H1 (cell line): ENCODE data around the gene CCDC154. TPM values are rescaled to one million over a fixed set of nuclear protein-coding genes. Genes with fewer than 3 reads are reported as not detected.

Experiments used
- CTCF ChIA-PET: fragments of 300-600 bp; sonication (Branson Sonifier 250); formaldehyde crosslinking; loops from one replicate; lab custom pipeline; 2021; ENCODE audit not compliant: partially characterized antibody; lab: Charles Lee
- POLR2A ChIA-PET: fragments of 300-600 bp; sonication (Branson Sonifier 250); formaldehyde crosslinking; loops from one replicate; lab custom pipeline; 2021; ENCODE audit warnings: inconsistent platforms; ENCODE audit not compliant: partially characterized antibody; lab: Charles Lee
- DNase-seq, 2 experiments: peaks; one replicate each; pipeline versions ENCODE4 v3.0.0 to v3.0.0-alpha.2; 2010 to 2022; ENCODE audit warnings: low spot score in 2 of 2, low read depth in 1 of 2, mixed read lengths in 1 of 2
- FAIRE-seq: peaks from 2 replicates; lab custom pipeline; 2011; peaks lifted over from hg19 to GRCh38; lab: Jason Lieb, UNC
- H2AFZ ChIP-seq: 2 replicates; pipeline ENCODE4 v1.8.1; 2012; ENCODE audit warnings: low read length, inconsistent platforms
- H2AK5ac ChIP-seq: 2 replicates; pipeline ENCODE4 v1.6.1; 2013; ENCODE audit warnings: low read depth, low read length
- H2BK120ac ChIP-seq: replicated peaks from 2 replicates; pipeline ENCODE3; 2013; ENCODE audit warnings: low read depth, low read length, inconsistent platforms
- H2BK12ac ChIP-seq: 2 replicates; pipeline ENCODE4 v1.6.1; 2013; ENCODE audit warnings: low read depth, low read length
- H2BK15ac ChIP-seq: 2 replicates; pipeline ENCODE4 v1.6.1; 2013; ENCODE audit warnings: low read length
- H2BK20ac ChIP-seq: 2 replicates; pipeline ENCODE4 v1.6.1; 2013; ENCODE audit warnings: low read length
- H2BK5ac ChIP-seq: 2 replicates; pipeline ENCODE4 v1.6.1; 2013; ENCODE audit warnings: low read depth, low read length
- H3K14ac ChIP-seq: 2 replicates; pipeline ENCODE4 v1.6.1; 2013; ENCODE audit warnings: inconsistent platforms; ENCODE audit not compliant: insufficient read length
- H3K18ac ChIP-seq: 2 replicates; pipeline ENCODE4 v1.6.1; 2013; ENCODE audit warnings: low read length; ENCODE audit errors: extremely low read depth
- H3K23ac ChIP-seq: 2 replicates; pipeline ENCODE4 v1.6.1; 2013; ENCODE audit warnings: inconsistent platforms; ENCODE audit not compliant: insufficient read length
- H3K23me2 ChIP-seq: 2 replicates; pipeline ENCODE4 v1.6.1; 2013; ENCODE audit warnings: low read depth, low read length
- H3K27ac ChIP-seq: 2 replicates; pipeline ENCODE4 v1.6.1; 2011; ENCODE audit warnings: low read depth, low read length, inconsistent platforms
- H3K27me3 ChIP-seq, 4 experiments: replicated peaks in 1 of 4; 1 replicate in 1 of 4; 2 replicates in 3 of 4; pipeline versions ENCODE4 v1.6.1 to v1.8.1; 2011 to 2013; ENCODE audit warnings: low read length in 3 of 4, mild to moderate bottlenecking in 3 of 4, inconsistent platforms in 2 of 4, mixed read lengths in 2 of 4, moderate library complexity in 1 of 4; ENCODE audit not compliant: control insufficient read depth in 3 of 4, insufficient read depth in 3 of 4; ENCODE audit errors: extremely low read depth in 1 of 4
- H3K36me3 ChIP-seq, 4 experiments: 2 replicates each; pipeline versions ENCODE4 v1.6.1 to v1.8.1; 2011 to 2013; ENCODE audit warnings: mild to moderate bottlenecking in 4 of 4, low read length in 3 of 4, moderate library complexity in 2 of 4, control low read depth in 1 of 4, inconsistent platforms in 1 of 4; ENCODE audit not compliant: insufficient read depth in 4 of 4, control insufficient read depth in 2 of 4
- H3K4ac ChIP-seq: replicated peaks from 2 replicates; pipeline ENCODE3; 2013; ENCODE audit warnings: low read length, low read depth, mixed read lengths, inconsistent platforms; ENCODE audit not compliant: insufficient read length
- H3K4me1 ChIP-seq, 4 experiments: replicated peaks in 1 of 4; 1 replicate in 1 of 4; 2 replicates in 3 of 4; pipeline versions ENCODE4 v1.6.1 to v1.8.1; 2011 to 2013; ENCODE audit warnings: low read length in 3 of 4, inconsistent platforms in 2 of 4, mixed read lengths in 1 of 4; ENCODE audit not compliant: insufficient read depth in 4 of 4, control insufficient read depth in 3 of 4
- H3K4me2 ChIP-seq, 2 experiments: 2 replicates each; pipeline versions ENCODE4 v1.6.1 to v1.8.1; 2011 to 2013; ENCODE audit warnings: low read depth in 2 of 2, low read length in 2 of 2, control low read depth in 1 of 2, inconsistent platforms in 1 of 2, mild to moderate bottlenecking in 1 of 2; ENCODE audit not compliant: insufficient read depth in 1 of 2
- H3K4me3 ChIP-seq, 4 experiments: fragments of 200-600, 300-600 bp in 1 of 4; sonication (generic), shearing (Covaris generic), sonication (Bioruptor Twin) in 1 of 4; 2 replicates each; pipeline versions ENCODE4 v1.5.1 to v1.8.1; 2011 to 2016; ENCODE audit warnings: low read length in 4 of 4, low read depth in 3 of 4, control low read depth in 2 of 4, inconsistent platforms in 2 of 4, mild to moderate bottlenecking in 2 of 4, mixed read lengths in 1 of 4, moderate library complexity in 1 of 4; ENCODE audit not compliant: insufficient read depth in 2 of 4; ENCODE audit errors: extremely low read depth in 1 of 4
- H3K56ac ChIP-seq: replicated peaks from 2 replicates; pipeline ENCODE3; 2013; ENCODE audit warnings: low read depth, mild to moderate bottlenecking, mixed read lengths, low read length, inconsistent platforms; ENCODE audit not compliant: insufficient read length
- H3K79me1 ChIP-seq: 2 replicates; pipeline ENCODE4 v1.6.1; 2013; ENCODE audit warnings: low read depth, low read length, control low read depth
- H3K79me2 ChIP-seq, 2 experiments: 2 replicates each; pipeline versions ENCODE4 v1.6.1 to v1.8.1; 2012 to 2013; ENCODE audit warnings: low read length in 2 of 2, mild to moderate bottlenecking in 2 of 2, inconsistent platforms in 1 of 2; ENCODE audit not compliant: insufficient read depth in 2 of 2, control insufficient read depth in 1 of 2
- H3K9ac ChIP-seq, 4 experiments: replicated peaks in 1 of 4; 1 replicate in 1 of 4; 2 replicates in 3 of 4; pipeline versions ENCODE4 v1.6.1 to v1.8.1; 2011 to 2013; ENCODE audit warnings: low read depth in 3 of 4, low read length in 3 of 4, control low read depth in 2 of 4, mild to moderate bottlenecking in 2 of 4, moderate library complexity in 2 of 4, inconsistent platforms in 1 of 4; ENCODE audit errors: extremely low read depth in 1 of 4
- H3K9me3 ChIP-seq, 2 experiments: 2 replicates each; pipeline versions ENCODE4 v1.6.1 to v1.8.1; 2012 to 2013; ENCODE audit warnings: mild to moderate bottlenecking in 2 of 2, moderate library complexity in 2 of 2, control low read depth in 1 of 2, inconsistent platforms in 1 of 2, low read depth in 1 of 2, low read length in 1 of 2, mixed read lengths in 1 of 2; ENCODE audit not compliant: insufficient read depth in 2 of 2
- H4K20me1 ChIP-seq, 2 experiments: replicated peaks in 1 of 2; 2 replicates each; pipeline versions ENCODE3 to v1.8.1; 2011 to 2013; ENCODE audit warnings: inconsistent platforms in 2 of 2, low read length in 2 of 2, mild to moderate bottlenecking in 1 of 2; ENCODE audit not compliant: insufficient read depth in 2 of 2, control insufficient read depth in 1 of 2
- H4K5ac ChIP-seq: 2 replicates; pipeline ENCODE4 v1.6.1; 2013; ENCODE audit warnings: low read length, low read depth, mixed read lengths, inconsistent platforms; ENCODE audit not compliant: insufficient read length
- H4K8ac ChIP-seq: 2 replicates; pipeline ENCODE4 v1.8.0; 2013; ENCODE audit warnings: mild to moderate bottlenecking, moderate library complexity, low read length, inconsistent platforms; ENCODE audit not compliant: insufficient read depth; ENCODE audit errors: extremely low read depth
- H4K91ac ChIP-seq: replicated peaks from 2 replicates; pipeline ENCODE3; 2013; ENCODE audit warnings: low read length, mixed read lengths, inconsistent platforms; ENCODE audit not compliant: insufficient read length
- BACH1 ChIP-seq: IDR thresholded peaks from 2 replicates; pipeline ENCODE4 v1.6.1; 2012; ENCODE audit warnings: low read length, improper control_type of control experiment
- CBX5 ChIP-seq: fragments of 300-800, 300-1000 bp; sonication (generic); IDR thresholded peaks from 2 replicates; pipeline ENCODE4 v1.7.1; 2016; ENCODE audit warnings: antibody characterized with exemption, low read length, low read depth
- GABPA ChIP-seq: IDR thresholded peaks from 2 replicates; pipeline ENCODE4 v1.6.1; 2011; ENCODE audit warnings: mild to moderate bottlenecking, low read length, moderate library complexity, borderline replicate concordance; ENCODE audit not compliant: insufficient read depth
- KDM1A ChIP-seq: fragments of 200-600, 300-600 bp; sonication (generic); IDR thresholded peaks from 2 replicates; pipeline ENCODE4 v1.7.1; 2016; ENCODE audit warnings: mild to moderate bottlenecking, low read length, borderline replicate concordance
- KDM4A ChIP-seq: IDR thresholded peaks from one replicate; pipeline ENCODE4 v1.7.1; 2012; ENCODE audit warnings: low read depth, mild to moderate bottlenecking, moderate library complexity, low read length, inconsistent platforms; ENCODE audit not compliant: severe bottlenecking
- NANOG ChIP-seq: IDR thresholded peaks from 2 replicates; pipeline ENCODE4 v1.6.1; 2011; ENCODE audit warnings: low read length, low read depth, mild to moderate bottlenecking, inconsistent platforms; ENCODE audit not compliant: insufficient read depth, poor library complexity, severe bottlenecking
- POLR2AphosphoS5 ChIP-seq: IDR thresholded peaks from 2 replicates; pipeline ENCODE4 v1.6.1; 2011; ENCODE audit warnings: low read depth, low read length
- SIX5 ChIP-seq: IDR thresholded peaks from 2 replicates; pipeline ENCODE4 v1.6.1; 2011; ENCODE audit warnings: mild to moderate bottlenecking, low read depth, low read length
- SRF ChIP-seq: IDR thresholded peaks from 2 replicates; pipeline ENCODE4 v1.6.1; 2011; ENCODE audit warnings: mild to moderate bottlenecking, low read depth, low read length, moderate library complexity
- TAF1 ChIP-seq: IDR thresholded peaks from 2 replicates; pipeline ENCODE4 v1.6.1; 2011; ENCODE audit warnings: mild to moderate bottlenecking, low read depth, low read length
- TBP ChIP-seq: IDR thresholded peaks from 2 replicates; pipeline ENCODE4 v1.6.1; 2011; ENCODE audit warnings: low read depth, low read length, improper control_type of control experiment
- USF2 ChIP-seq: IDR thresholded peaks from 2 replicates; pipeline ENCODE4 v1.6.1; 2011; ENCODE audit warnings: low read length, improper control_type of control experiment
- WGBS, 2 experiments: shearing (Covaris generic) in 1 of 2; methylation state at CpG; one replicate each; pipeline versions ENCODE4 v1.1.6 to v1.1.7; 2013 to 2015; ENCODE audit warnings: low lambda C conversion rate in 2 of 2, mixed read lengths in 2 of 2, inconsistent platforms in 1 of 2, low coverage in 1 of 2, missing lambda C conversion rate in 1 of 2; ENCODE audit not compliant: insufficient replicate concordance in 2 of 2, insufficient coverage in 1 of 2, insufficient read length in 1 of 2; ENCODE audit errors: extremely low coverage in 1 of 2, missing lambda C conversion rate in 1 of 2; 5-methylcytosine and 5-hydroxymethylcytosine counted together
- polyA plus RNA-seq, 7 experiments: library from polyadenylated mRNA; depleted of rRNA in 3 of 7; stranded (reverse) in 5 of 7; unstranded in 2 of 7; fragments of >200 nt in 5 of 7; fragments of 200-250 nt in 2 of 7; gene quantifications; 1 replicate in 5 of 7; 2 replicates in 1 of 7; 4 replicates in 1 of 7; pipeline versions ENCODE4 v1.2.1 to v1.2.3, GENCODE V29; 2011 to 2013; ENCODE audit warnings: missing spikeins in 2 of 7, mixed read lengths in 2 of 7
- total RNA-seq: library from RNA; stranded (reverse); fragmentation: NEBNext Ultra II Directional; extraction: Animal tissue kit (Norgen Biotek cat#: 25700); gene quantifications from 2 replicates; pipeline ENCODE4 v1.2.1, GENCODE V29; 2021

Gene CCDC154
- total and polyA plus RNA-seq, 2 of the 8 experiments (the other 6 are each of a cell fraction or from before 2014, with no cell fraction given), result 0.15 to 0.88 TPM

GRCh38 chr16:1425616-1426370 is 18.6 kb downstream of the CCDC154 start:
- no peaks in the 10 kb centered on the region for H3K27me3 ChIP-seq
- H4K8ac ChIP-seq, result no peak overlapping the region
- H3K79me2 ChIP-seq, result no peaks in the 10 kb centered on the region
- no peak overlapping the region for H2BK20ac ChIP-seq
- H3K9me3 ChIP-seq, result no peaks in the 10 kb centered on the region
- H3K36me3 ChIP-seq, result no peaks in the 10 kb centered on the region
- ChIA-PET CTCF (interaction anchor here (0.7 to 3.9 kb wide), 9 partner anchors 9 to 80 kb away, joined by 3 to 30 read pairs (median 4); partner anchors contain the start of gene CCDC154), POLR2A (interaction anchor here (1.0 kb wide), 1 partner anchor 11 kb away, joined by 4 read pairs; the partner anchor contains the start of gene UNKL)
- no peak overlapping the region for H3K4ac ChIP-seq
- FAIRE-seq, result no peak
- H3K9ac ChIP-seq, result no peak overlapping the region
- H2BK5ac ChIP-seq, result no peak overlapping the region
- H2AK5ac ChIP-seq, result no peak overlapping the region
- no peak overlapping the region for H3K14ac ChIP-seq
- no peak overlapping the region for H3K27ac ChIP-seq
- H2BK12ac ChIP-seq, result peak overlapping the region; percentile 14; the same call in 1 of the 2 replicates
- H3K79me1 ChIP-seq, result no peaks in the 10 kb centered on the region
- H2AFZ ChIP-seq, result no peak overlapping the region
- H2BK120ac ChIP-seq, result no peak overlapping the region
- no peak for DNase-seq
- H2BK15ac ChIP-seq, result no peak overlapping the region
- H4K5ac ChIP-seq, result no peak overlapping the region
- 89% methylated on average over 16 of the region's 16 CpGs; no CpG with 5 or more reads in 1 of the 2 experiments for WGBS, 2 experiments
- H3K23ac ChIP-seq, result no peak overlapping the region
- no peak overlapping the region for H3K4me3 ChIP-seq
- no peak overlapping the region for H3K4me2 ChIP-seq
- no peak overlapping the region for H3K56ac ChIP-seq
- H4K20me1 ChIP-seq, result no peaks in the 10 kb centered on the region
- H3K23me2 ChIP-seq, result peaks cover 3% of the 10 kb centered on the region; the same call in 1 of the 2 replicates
- H3K4me1 ChIP-seq, result no peaks in the 10 kb centered on the region; a peak in 2 of 7 replicates
- H3K18ac ChIP-seq, result no peak overlapping the region
- no peak overlapping the region for H4K91ac ChIP-seq
- TF ChIP-seq SIX5, result no peak
- TF ChIP-seq TAF1, result no peak
- no peak for TF ChIP-seq KDM1A
- TF ChIP-seq NANOG, result no peak
- no peak for TF ChIP-seq GABPA
- TF ChIP-seq TBP, result no peak
- TF ChIP-seq CBX5, result no peak
- no peak for TF ChIP-seq KDM4A
- TF ChIP-seq BACH1, result no peak
- no peak for TF ChIP-seq SRF
- no peak for TF ChIP-seq POLR2AphosphoS5
- TF ChIP-seq USF2, result no peak
